Osteoblast (primary cell): ENCODE data around the gene NXPH4. TPM values are rescaled to one million over a fixed set of nuclear protein-coding genes. Genes with fewer than 3 reads are reported as not detected.
A peak's percentile ranks its signal among the peaks of the same experiment; 100 is the strongest.

ENCODE experiments used
- DNase-seq: peaks from one replicate; pipeline ENCODE4 v3.0.0; 2011; ENCODE audit warnings: low spot score, mixed read lengths; ENCODE audit not compliant: insufficient read length; ENCODE audit errors: missing footprints
- H2AFZ ChIP-seq: 2 replicates; pipeline ENCODE4 v1.6.0; 2011; ENCODE audit warnings: mild to moderate bottlenecking, low read length
- H3K27ac ChIP-seq: 2 replicates; pipeline ENCODE4 v1.5.1; 2011; ENCODE audit warnings: mild to moderate bottlenecking, low read depth, low read length, moderate library complexity
- H3K27me3 ChIP-seq: 2 replicates; pipeline ENCODE4 v1.6.0; 2012; ENCODE audit warnings: mild to moderate bottlenecking, control low read depth, inconsistent platforms, low read length, moderate library complexity; ENCODE audit not compliant: insufficient read depth
- H3K36me3 ChIP-seq: 2 replicates; pipeline ENCODE4 v1.5.1; 2011; ENCODE audit warnings: mild to moderate bottlenecking, low read length, control low read depth, moderate library complexity; ENCODE audit not compliant: insufficient read depth
- H3K4me1 ChIP-seq: 2 replicates; pipeline ENCODE4 v1.5.1; 2011; ENCODE audit warnings: mild to moderate bottlenecking, low read length, control low read depth, moderate library complexity; ENCODE audit not compliant: insufficient read depth
- H3K4me2 ChIP-seq: 2 replicates; pipeline ENCODE4 v1.6.0; 2011; ENCODE audit warnings: mild to moderate bottlenecking, low read length; ENCODE audit not compliant: insufficient read depth
- H3K4me3 ChIP-seq: fragments of 200-600 bp; sonication (generic); 3 replicates; pipeline ENCODE4 v1.5.1; 2012; ENCODE audit warnings: mild to moderate bottlenecking, low read length, inconsistent platforms; ENCODE audit not compliant: insufficient read depth
- H3K79me2 ChIP-seq: 2 replicates; pipeline ENCODE4 v1.6.0; 2012; ENCODE audit warnings: mild to moderate bottlenecking, low read length, control low read depth, inconsistent platforms; ENCODE audit not compliant: insufficient read depth
- H3K9me3 ChIP-seq: 2 replicates; pipeline ENCODE4 v1.5.1; 2011; ENCODE audit warnings: low read depth, low read length, control low read depth
- H4K20me1 ChIP-seq: 2 replicates; pipeline ENCODE4 v1.6.0; 2012; ENCODE audit warnings: mild to moderate bottlenecking, low read length, control low read depth; ENCODE audit not compliant: insufficient read depth
- CTCF ChIP-seq: IDR thresholded peaks from 2 replicates; pipeline ENCODE4 v1.5.1; 2011; ENCODE audit warnings: mild to moderate bottlenecking, low read depth, low read length, moderate library complexity; ENCODE audit errors: extremely low read depth
- total RNA-seq: library from RNA; depleted of rRNA; stranded (reverse); fragments of >200 nt; gene quantifications from 2 replicates; pipeline ENCODE4 v1.2.3, GENCODE V29; 2012

NXPH4 gene
- total RNA-seq, 1 donor, result 1.1 TPM

- Histone ChIP-seq H4K20me1 (peaks cover 72% of the 10 kb centered on the region), H3K9me3 (no peaks in the 10 kb centered on the region), H3K27me3 (peaks cover 33% of the 10 kb centered on the region), H3K4me3 (no peak overlapping the region), H3K79me2 (no peaks in the 10 kb centered on the region), H3K36me3 (peaks cover 47% of the 10 kb centered on the region), H3K27ac (no peak overlapping the region), H2AFZ (no peak overlapping the region), H3K4me2 (no peak overlapping the region), H3K4me1 (peaks cover 14% of the 10 kb centered on the region)
- DNase-seq, result no peak
- no peak for TF ChIP-seq CTCF
Measured at GRCh38 chr12:57213763-57214397, 2.7 kb upstream of the NXPH4 start.

- no peak overlapping the region for H3K27ac ChIP-seq
- H2AFZ ChIP-seq, result no peak overlapping the region
- H3K4me2 ChIP-seq, result no peak overlapping the region
- peaks cover 69% of the 10 kb centered on the region for H4K20me1 ChIP-seq
- no peaks in the 10 kb centered on the region for H3K9me3 ChIP-seq
- peak; percentile 66 for TF ChIP-seq CTCF
- DNase-seq, result no peak
- H3K4me1 ChIP-seq, result peaks cover 14% of the 10 kb centered on the region
- H3K4me3 ChIP-seq, result no peak overlapping the region
- no peaks in the 10 kb centered on the region for H3K79me2 ChIP-seq
- H3K27me3 ChIP-seq, result peaks cover 38% of the 10 kb centered on the region
- peaks cover 42% of the 10 kb centered on the region for H3K36me3 ChIP-seq
Measured at GRCh38 chr12:57214398-57214781, 2.2 kb upstream of the NXPH4 start.

GRCh38 chr12:57215065-57215464 lies 1.5 kb upstream of the NXPH4 start:
- Histone ChIP-seq H3K36me3 (peaks cover 37% of the 10 kb centered on the region), H3K27ac (no peak overlapping the region), H4K20me1 (peaks cover 64% of the 10 kb centered on the region), H3K4me2 (no peak overlapping the region), H2AFZ (no peak overlapping the region), H3K4me3 (no peak overlapping the region), H3K4me1 (peaks cover 14% of the 10 kb centered on the region), H3K27me3 (peaks cover 44% of the 10 kb centered on the region), H3K9me3 (no peaks in the 10 kb centered on the region), H3K79me2 (no peaks in the 10 kb centered on the region)
- no peak for DNase-seq
- no peak for TF ChIP-seq CTCF

GRCh38 chr12:57215668-57216013 lies 953 bp upstream of the NXPH4 start:
- peaks cover 14% of the 10 kb centered on the region for H3K4me1 ChIP-seq
- H4K20me1 ChIP-seq, result peaks cover 60% of the 10 kb centered on the region
- peaks cover 32% of the 10 kb centered on the region for H3K36me3 ChIP-seq
- H3K4me2 ChIP-seq, result peak overlapping the region; percentile 72
- H3K27me3 ChIP-seq, result peaks cover 47% of the 10 kb centered on the region
- no peak overlapping the region for H2AFZ ChIP-seq
- DNase-seq, result peak; percentile 94
- no peak for TF ChIP-seq CTCF
- H3K79me2 ChIP-seq, result no peaks in the 10 kb centered on the region
- H3K4me3 ChIP-seq, result peak overlapping the region; percentile 71
- H3K9me3 ChIP-seq, result no peaks in the 10 kb centered on the region
- no peak overlapping the region for H3K27ac ChIP-seq
